Ishikawa (cell line): Measurements from ENCODE around the gene PSMD11.
A peak's percentile ranks its signal among the peaks of the same experiment; 100 is the strongest.

Experiments
- CEBPB ChIP-seq: IDR thresholded peaks from 2 replicates; pipeline ENCODE4 v1.6.1; 2012
- CREB1 ChIP-seq: IDR thresholded peaks from 2 replicates; pipeline ENCODE4 v1.6.1; 2012; ENCODE audit warnings: low read depth
- EGR1 ChIP-seq: IDR thresholded peaks from 2 replicates; pipeline ENCODE4 v1.6.1; 2012
- EP300 ChIP-seq: IDR thresholded peaks from 2 replicates; pipeline ENCODE4 v1.6.1; 2012; ENCODE audit warnings: borderline replicate concordance
- FOXM1 ChIP-seq: IDR thresholded peaks from 2 replicates; pipeline ENCODE4 v1.6.1; 2012; ENCODE audit warnings: low read depth, borderline replicate concordance
- NFIC ChIP-seq: IDR thresholded peaks from 2 replicates; pipeline ENCODE4 v1.6.1; 2012
- RAD21 ChIP-seq: IDR thresholded peaks from 2 replicates; pipeline ENCODE4 v1.6.1; 2012; ENCODE audit warnings: low read depth
- TAF1 ChIP-seq: IDR thresholded peaks from 2 replicates; pipeline ENCODE4 v1.6.1; 2012; ENCODE audit warnings: low read depth, mild to moderate bottlenecking
- TCF12 ChIP-seq: IDR thresholded peaks from 2 replicates; pipeline ENCODE4 v1.6.1; 2012; ENCODE audit warnings: low read depth
- TEAD4 ChIP-seq: IDR thresholded peaks from 2 replicates; pipeline ENCODE4 v1.6.1; 2012
- YY1 ChIP-seq: IDR thresholded peaks from 2 replicates; pipeline ENCODE4 v1.6.1; 2012; ENCODE audit warnings: low read depth
- ZBTB7A ChIP-seq: IDR thresholded peaks from 2 replicates; pipeline ENCODE4 v1.6.1; 2012; ENCODE audit warnings: low read depth
- TF ChIP-seq, protein P1 (sequence below): IDR thresholded peaks from 2 replicates; pipeline ENCODE4 v1.6.1; 2012
- TF ChIP-seq, protein P2 (sequence below): IDR thresholded peaks from 2 replicates; pipeline ENCODE4 v1.6.1; 2012; ENCODE audit warnings: low read depth, mild to moderate bottlenecking
- TF ChIP-seq, protein P3 (sequence below): IDR thresholded peaks from 2 replicates; pipeline ENCODE4 v1.6.1; 2012

Gene PSMD11

DNA sequence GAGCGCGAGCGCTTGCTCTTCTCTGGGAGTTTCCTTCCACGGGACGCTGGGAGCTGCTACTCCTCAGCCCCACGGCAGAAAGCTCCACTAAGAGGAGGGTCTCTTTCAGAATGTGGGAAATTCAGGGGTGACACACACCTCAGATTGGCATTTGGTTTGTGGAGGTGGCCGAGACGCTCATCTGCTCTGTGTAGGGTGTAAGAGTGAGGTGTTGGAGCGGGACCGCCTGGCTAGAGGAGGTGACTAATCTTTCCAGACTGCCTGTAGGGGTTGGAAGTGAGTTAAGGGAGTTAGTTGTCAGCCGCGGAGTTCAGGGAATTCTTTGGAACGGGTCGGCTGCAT is 735 bp downstream of the PSMD11 start:
- 0 out of 2 replicates have a peak, but pooled peaks have one; percentile 3 for TF ChIP-seq TAF1
- no peak for TF ChIP-seq YY1
- TF ChIP-seq FOXM1: no peak

DNA sequence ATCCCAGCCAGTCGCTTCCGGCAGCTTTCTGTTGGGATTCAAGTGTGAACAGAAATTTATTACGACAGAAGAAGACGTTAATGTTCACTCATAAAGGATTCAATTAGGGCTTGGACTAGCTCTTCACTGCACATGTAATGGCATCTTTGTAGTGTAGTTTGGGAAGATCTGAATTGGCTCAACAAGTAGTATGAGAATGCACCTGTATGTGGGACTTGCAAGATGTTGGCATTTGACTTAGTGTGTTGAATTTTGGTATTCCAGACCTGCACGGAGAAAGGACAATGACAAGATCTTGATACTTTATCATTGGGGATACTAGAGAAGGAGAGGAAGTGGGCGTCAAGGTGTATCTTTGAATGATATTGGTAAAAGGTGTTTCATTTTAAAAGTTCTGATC is 1.2 kb downstream of the PSMD11 start:
- TF ChIP-seq EGR1 (no peak), TAF1 (no peak), ZBTB7A (no peak), CREB1 (no peak), TCF12 (no peak), RAD21 (no peak), NFIC (no peak), FOXM1 (no peak), YY1 (no peak), TEAD4 (no peak), EP300 (no peak), CEBPB (no peak)
- TF ChIP-seq, protein P1, sequence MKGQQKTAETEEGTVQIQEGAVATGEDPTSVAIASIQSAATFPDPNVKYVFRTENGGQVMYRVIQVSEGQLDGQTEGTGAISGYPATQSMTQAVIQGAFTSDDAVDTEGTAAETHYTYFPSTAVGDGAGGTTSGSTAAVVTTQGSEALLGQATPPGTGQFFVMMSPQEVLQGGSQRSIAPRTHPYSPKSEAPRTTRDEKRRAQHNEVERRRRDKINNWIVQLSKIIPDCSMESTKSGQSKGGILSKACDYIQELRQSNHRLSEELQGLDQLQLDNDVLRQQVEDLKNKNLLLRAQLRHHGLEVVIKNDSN: no peak
- TF ChIP-seq, protein P2, sequence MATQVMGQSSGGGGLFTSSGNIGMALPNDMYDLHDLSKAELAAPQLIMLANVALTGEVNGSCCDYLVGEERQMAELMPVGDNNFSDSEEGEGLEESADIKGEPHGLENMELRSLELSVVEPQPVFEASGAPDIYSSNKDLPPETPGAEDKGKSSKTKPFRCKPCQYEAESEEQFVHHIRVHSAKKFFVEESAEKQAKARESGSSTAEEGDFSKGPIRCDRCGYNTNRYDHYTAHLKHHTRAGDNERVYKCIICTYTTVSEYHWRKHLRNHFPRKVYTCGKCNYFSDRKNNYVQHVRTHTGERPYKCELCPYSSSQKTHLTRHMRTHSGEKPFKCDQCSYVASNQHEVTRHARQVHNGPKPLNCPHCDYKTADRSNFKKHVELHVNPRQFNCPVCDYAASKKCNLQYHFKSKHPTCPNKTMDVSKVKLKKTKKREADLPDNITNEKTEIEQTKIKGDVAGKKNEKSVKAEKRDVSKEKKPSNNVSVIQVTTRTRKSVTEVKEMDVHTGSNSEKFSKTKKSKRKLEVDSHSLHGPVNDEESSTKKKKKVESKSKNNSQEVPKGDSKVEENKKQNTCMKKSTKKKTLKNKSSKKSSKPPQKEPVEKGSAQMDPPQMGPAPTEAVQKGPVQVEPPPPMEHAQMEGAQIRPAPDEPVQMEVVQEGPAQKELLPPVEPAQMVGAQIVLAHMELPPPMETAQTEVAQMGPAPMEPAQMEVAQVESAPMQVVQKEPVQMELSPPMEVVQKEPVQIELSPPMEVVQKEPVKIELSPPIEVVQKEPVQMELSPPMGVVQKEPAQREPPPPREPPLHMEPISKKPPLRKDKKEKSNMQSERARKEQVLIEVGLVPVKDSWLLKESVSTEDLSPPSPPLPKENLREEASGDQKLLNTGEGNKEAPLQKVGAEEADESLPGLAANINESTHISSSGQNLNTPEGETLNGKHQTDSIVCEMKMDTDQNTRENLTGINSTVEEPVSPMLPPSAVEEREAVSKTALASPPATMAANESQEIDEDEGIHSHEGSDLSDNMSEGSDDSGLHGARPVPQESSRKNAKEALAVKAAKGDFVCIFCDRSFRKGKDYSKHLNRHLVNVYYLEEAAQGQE: no peak
- TF ChIP-seq, protein P3, sequence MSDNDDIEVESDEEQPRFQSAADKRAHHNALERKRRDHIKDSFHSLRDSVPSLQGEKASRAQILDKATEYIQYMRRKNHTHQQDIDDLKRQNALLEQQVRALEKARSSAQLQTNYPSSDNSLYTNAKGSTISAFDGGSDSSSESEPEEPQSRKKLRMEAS: no peak

DNA sequence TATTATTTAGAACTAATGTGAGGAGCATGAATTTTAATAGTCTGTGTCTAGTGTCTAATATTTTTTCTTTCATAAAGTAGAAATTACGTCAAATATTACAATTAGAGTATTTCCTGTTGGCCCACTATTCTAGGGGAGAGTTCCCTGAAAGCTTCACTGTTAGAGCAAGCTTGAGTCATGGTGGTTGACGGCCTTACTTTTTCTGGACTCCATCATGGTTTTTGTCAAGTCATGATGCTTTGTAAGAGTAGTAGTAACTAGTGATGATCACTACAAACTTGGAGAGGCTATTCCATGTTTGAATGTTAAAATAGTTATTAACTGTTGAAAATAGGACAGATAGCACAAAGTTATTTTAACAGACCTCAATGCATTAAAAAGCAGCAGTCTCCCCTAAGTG is 1.7 kb downstream of the PSMD11 start:
- TF ChIP-seq CEBPB (no peak), EP300 (no peak), FOXM1 (no peak)
- TF ChIP-seq, protein P1: no peak

DNA sequence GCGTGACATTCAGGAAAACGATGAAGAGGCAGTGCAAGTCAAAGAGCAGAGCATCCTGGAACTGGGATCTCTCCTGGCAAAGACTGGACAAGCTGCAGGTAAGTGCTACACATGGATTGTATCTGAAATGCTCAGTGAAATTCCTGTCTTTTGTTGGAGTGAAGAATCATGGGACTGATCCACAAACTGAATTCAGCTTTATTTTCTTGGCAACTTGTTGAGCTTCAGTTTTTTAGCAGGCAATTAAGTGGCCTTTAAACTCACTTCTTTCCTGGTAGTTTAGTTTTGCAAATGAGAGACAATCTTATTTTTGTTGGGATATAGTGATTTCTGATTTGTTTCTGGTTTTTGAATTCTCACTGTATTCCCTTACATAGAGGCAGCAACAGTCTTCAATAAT is 2.6 kb downstream of the PSMD11 start:
- TF ChIP-seq, protein P1: no peak
- TF ChIP-seq TAF1: no peak
- TF ChIP-seq FOXM1: no peak
- TF ChIP-seq, protein P3: no peak
- TF ChIP-seq TEAD4: no peak
- no peak for TF ChIP-seq CREB1
- no peak for TF ChIP-seq ZBTB7A

DNA sequence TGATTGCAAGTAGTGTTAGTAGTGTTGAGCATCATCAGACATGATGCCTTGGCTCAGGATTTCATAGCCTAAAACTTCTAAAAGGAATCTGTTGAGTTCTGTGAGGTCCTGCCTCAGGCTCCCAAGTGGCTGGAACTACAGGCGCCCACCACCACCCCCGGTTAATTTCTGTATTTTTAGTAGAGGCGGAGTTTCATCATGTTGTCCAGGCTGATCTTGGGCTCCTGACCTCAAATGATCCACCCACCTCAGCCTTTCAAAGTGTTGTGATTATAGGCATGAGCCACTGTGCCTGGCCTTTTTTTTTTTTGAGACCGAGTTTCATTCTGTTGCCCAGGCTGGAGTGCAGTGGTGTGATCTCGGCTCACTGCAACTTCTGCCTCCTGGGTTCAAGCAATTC is 5.7 kb downstream of the PSMD11 start:
- TF ChIP-seq, protein P2: no peak
- no peak for TF ChIP-seq TAF1
- no peak for TF ChIP-seq EGR1
- no peak for TF ChIP-seq ZBTB7A
- TF ChIP-seq, protein P3: no peak
- no peak for TF ChIP-seq EP300
- no peak for TF ChIP-seq RAD21
- no peak for TF ChIP-seq CEBPB
- TF ChIP-seq NFIC: no peak
- no peak for TF ChIP-seq FOXM1
- TF ChIP-seq, protein P1: no peak

DNA sequence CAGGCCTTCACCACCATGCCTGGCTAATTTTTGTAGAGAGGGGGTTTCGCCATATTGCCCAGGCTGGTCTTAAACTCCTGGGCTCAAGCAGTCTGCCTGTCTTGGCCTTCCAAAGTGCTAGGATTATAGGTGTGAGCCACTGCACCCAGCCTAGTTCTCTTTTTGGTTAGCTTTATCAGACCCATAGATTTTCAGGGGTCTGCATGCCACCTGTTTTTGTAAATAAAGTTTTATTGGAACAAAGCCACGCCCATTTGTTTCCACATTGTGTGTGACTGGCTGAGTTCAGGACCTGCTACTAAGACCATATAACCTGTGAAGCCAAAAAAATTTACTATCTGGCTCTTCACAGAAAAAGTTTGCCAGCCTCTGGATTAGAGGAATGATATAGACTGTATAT is 7.6 kb downstream of the PSMD11 start:
- TF ChIP-seq ZBTB7A (no peak), EP300 (no peak), TCF12 (no peak)
- TF ChIP-seq, protein P2: no peak
